ENCODE data around the gene ACTN1.

The ACTN1 gene

DNA sequence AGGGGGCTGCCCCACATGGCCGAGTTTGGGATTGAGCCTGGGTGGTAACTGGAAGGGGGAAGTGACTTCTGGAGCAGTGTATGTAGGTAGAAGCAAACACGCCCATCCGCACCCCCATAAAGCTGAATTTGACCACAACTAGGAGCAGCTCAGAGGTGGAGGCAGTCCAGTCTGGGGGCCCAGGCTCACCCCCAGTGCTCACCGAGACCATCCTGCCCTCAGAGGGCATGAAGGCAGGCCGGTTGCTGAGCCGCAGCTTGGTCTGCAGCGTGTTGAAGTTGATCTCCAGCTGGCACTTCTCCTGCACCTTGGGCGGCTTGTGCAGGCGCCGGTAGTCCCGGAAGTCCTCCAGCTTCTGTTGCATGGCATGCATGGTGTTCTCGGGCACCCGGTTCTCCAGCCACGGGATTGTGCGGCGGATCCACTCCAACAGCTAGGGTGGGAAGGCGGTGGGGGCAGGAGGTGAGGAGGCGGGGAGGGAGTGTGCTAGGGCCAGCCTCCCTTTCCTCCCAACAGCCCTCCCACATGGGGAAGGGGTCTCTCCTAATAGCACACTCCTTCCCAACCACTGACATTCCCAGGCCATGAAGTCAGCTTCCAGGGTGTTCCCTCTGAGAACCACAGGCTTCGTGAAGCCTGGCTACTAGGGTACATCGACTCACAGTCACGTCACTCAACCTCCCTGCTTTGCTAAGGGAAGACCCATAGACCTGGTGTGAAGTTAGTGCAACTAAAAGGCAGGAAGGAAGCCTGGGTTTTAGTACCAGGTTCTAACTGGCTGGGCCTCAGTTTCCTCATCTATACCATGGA, 87.0 kb downstream of the ACTN1 start:
- FAIRE-seq (no peak), DNase-seq (ENCODE audit: insufficient read length, low spot score) (no peak)
- no peak for TF ChIP-seq POLR2A (IDR thresholded peaks at IDR 0.05; ENCODE audit: low read depth, low read length)
- no peak for TF ChIP-seq POU2F2 (IDR thresholded peaks at IDR 0.05; ENCODE audit: low read depth, low read length)
- TF ChIP-seq PAX5 (IDR thresholded peaks at IDR 0.05; ENCODE audit: insufficient read depth, low read length, severe bottlenecking) = no peak
- no peak for TF ChIP-seq SPI1 (IDR thresholded peaks at IDR 0.05; ENCODE audit: low read depth, low read length)
- TF ChIP-seq TAF1 (IDR thresholded peaks at IDR 0.05; ENCODE audit: low read depth, low read length) = no peak
- TF ChIP-seq POLR2AphosphoS5 (IDR thresholded peaks at IDR 0.05; ENCODE audit: low read depth, low read length) = no peak

DNA sequence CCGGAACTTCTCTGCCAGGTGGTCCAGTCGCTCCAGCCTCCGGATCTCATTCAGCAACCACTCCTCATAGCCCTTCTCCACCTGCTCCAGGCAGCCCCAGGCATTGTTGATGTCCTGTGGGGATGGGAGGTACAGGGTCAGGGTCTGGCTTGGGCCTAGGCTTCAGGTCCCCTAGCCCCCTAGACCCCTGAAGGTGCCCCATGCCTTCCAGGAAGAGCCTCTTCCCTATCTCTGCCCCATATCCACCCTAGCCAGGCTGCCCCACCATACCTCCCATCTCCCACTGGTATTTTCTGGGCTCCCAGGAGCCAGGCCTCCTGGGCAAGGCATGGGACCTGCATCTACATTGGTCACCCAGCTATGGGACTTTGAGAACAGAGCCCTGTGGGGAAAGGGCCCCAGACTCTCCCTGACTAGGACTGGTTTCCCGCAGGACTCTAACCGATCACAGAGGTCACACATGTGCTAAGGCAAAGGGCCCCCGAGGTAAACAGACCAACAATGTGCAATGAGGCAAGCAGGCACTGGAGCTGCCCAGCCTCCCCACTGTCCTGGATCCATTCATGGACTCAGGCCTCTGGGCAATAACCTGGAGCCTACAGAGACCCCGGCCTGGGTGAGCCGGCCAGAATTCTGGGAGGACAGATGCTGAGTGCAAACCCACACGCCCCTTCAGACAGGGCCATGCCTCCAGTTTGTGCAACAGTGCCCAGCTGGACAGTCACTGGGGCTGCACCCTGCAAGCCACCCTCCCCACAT, 88.8 kb downstream of the ACTN1 start:
- no peak for DNase-seq (ENCODE audit: insufficient read length, low spot score)
- FAIRE-seq = no peak
- TF ChIP-seq SPI1 (IDR thresholded peaks at IDR 0.05; ENCODE audit: low read depth, low read length) (no peak), POLR2A (IDR thresholded peaks at IDR 0.05; ENCODE audit: low read depth, low read length) (no peak), POU2F2 (IDR thresholded peaks at IDR 0.05; ENCODE audit: low read depth, low read length) (no peak), PAX5 (IDR thresholded peaks at IDR 0.05; ENCODE audit: insufficient read depth, low read length, severe bottlenecking) (no peak), POLR2AphosphoS5 (IDR thresholded peaks at IDR 0.05; ENCODE audit: low read depth, low read length) (no peak), TAF1 (IDR thresholded peaks at IDR 0.05; ENCODE audit: low read depth, low read length) (no peak)

DNA sequence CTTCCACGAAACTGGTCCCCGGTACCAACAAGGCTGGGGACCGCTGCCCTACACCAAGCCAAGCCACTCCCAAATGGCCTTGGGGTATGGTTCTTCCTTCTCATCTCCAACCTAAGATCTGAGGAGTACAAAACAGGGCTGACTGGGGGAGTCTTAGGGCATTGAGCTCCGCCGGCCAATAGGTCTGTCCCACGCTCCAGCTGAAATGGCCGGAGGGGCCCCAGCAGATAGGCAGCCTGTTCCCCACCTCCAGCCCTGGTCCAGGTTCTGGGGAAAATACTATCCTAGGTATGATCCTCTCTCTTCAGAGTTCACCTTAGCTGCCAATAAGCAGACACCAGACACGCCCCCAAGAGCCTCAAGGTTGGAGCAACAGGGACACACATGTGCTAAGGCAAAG, 90.2 kb downstream of the ACTN1 start:
- no peak for DNase-seq (ENCODE audit: insufficient read length, low spot score)
- no peak for FAIRE-seq
- TF ChIP-seq PAX5 (IDR thresholded peaks at IDR 0.05; ENCODE audit: insufficient read depth, low read length, severe bottlenecking) = no peak
- no peak for TF ChIP-seq TAF1 (IDR thresholded peaks at IDR 0.05; ENCODE audit: low read depth, low read length)
- no peak for TF ChIP-seq POU2F2 (IDR thresholded peaks at IDR 0.05; ENCODE audit: low read depth, low read length)
- no peak for TF ChIP-seq SPI1 (IDR thresholded peaks at IDR 0.05; ENCODE audit: low read depth, low read length)
- TF ChIP-seq POLR2AphosphoS5 (IDR thresholded peaks at IDR 0.05; ENCODE audit: low read depth, low read length) = no peak
- no peak for TF ChIP-seq POLR2A (IDR thresholded peaks at IDR 0.05; ENCODE audit: low read depth, low read length)

DNA sequence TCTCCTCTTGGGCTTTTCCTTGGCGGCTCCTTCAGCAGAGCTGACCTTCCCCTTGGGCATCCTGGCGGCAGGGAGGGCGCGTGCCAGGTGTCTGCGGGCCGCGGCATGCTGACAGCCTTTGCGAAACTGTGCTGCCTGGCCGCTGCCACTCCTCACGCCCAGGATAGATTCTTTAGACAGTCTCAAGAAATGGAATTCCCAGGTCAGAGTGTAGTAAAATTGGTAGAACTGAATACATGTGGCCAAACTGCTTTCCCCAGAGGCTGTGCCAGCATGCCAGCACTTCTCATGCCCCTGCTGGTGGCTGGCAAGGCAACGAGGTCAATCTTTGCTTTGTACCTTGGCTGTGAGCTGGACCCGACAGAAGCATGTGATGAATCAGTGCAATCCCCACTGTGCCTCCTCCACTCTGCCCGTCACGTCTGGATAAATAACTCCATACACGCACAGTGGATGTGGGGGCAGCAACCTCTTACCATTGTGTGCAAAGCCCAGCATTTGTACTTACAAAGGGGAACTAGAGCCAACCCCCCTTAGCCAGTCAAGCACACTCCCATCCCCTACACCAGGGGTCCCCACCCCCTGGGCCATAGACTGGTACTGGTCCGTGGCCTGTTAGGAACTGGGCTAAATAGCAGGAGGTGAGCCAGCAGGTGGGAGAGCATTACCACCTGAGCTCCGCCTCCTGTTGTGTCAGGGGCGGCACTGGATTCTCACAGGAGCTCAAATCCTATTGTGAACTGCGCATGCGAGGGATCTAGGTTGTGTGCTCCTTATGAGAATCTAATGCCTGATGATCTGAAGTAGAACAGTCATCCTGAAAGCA, 90.9 kb downstream of the ACTN1 start:
- DNase-seq (ENCODE audit: insufficient read length, low spot score) = no peak
- no peak for FAIRE-seq
- TF ChIP-seq PAX5 (IDR thresholded peaks at IDR 0.05; ENCODE audit: insufficient read depth, low read length, severe bottlenecking) (no peak), POLR2A (IDR thresholded peaks at IDR 0.05; ENCODE audit: low read depth, low read length) (no peak), POLR2AphosphoS5 (IDR thresholded peaks at IDR 0.05; ENCODE audit: low read depth, low read length) (no peak), SPI1 (IDR thresholded peaks at IDR 0.05; ENCODE audit: low read depth, low read length) (no peak), TAF1 (IDR thresholded peaks at IDR 0.05; ENCODE audit: low read depth, low read length) (no peak), POU2F2 (IDR thresholded peaks at IDR 0.05; ENCODE audit: low read depth, low read length) (no peak)

DNA sequence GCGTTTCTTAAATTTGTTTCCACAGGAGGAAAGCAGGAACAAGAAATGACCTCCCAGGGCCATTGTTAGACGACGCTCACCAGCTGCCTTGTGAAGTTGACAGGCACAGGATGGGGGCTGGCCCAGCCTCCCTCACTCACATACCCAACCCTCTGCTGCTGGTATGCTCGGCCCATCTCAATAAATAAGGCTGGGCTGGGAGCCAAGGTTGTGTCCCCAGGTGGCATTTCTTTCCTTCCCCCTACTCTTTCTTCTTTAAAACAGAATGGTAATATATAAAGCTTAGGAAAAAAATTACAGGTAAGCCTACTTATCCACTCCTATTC, 93.0 kb downstream of the ACTN1 start:
- DNase-seq (ENCODE audit: insufficient read length, low spot score) (no peak), FAIRE-seq (no peak)
- no peak for TF ChIP-seq SPI1 (IDR thresholded peaks at IDR 0.05; ENCODE audit: low read depth, low read length)
- TF ChIP-seq POLR2A (IDR thresholded peaks at IDR 0.05; ENCODE audit: low read depth, low read length) = no peak
- no peak for TF ChIP-seq TAF1 (IDR thresholded peaks at IDR 0.05; ENCODE audit: low read depth, low read length)
- no peak for TF ChIP-seq PAX5 (IDR thresholded peaks at IDR 0.05; ENCODE audit: insufficient read depth, low read length, severe bottlenecking)
- TF ChIP-seq POU2F2 (IDR thresholded peaks at IDR 0.05; ENCODE audit: low read depth, low read length) = no peak
- no peak for TF ChIP-seq POLR2AphosphoS5 (IDR thresholded peaks at IDR 0.05; ENCODE audit: low read depth, low read length)

DNA sequence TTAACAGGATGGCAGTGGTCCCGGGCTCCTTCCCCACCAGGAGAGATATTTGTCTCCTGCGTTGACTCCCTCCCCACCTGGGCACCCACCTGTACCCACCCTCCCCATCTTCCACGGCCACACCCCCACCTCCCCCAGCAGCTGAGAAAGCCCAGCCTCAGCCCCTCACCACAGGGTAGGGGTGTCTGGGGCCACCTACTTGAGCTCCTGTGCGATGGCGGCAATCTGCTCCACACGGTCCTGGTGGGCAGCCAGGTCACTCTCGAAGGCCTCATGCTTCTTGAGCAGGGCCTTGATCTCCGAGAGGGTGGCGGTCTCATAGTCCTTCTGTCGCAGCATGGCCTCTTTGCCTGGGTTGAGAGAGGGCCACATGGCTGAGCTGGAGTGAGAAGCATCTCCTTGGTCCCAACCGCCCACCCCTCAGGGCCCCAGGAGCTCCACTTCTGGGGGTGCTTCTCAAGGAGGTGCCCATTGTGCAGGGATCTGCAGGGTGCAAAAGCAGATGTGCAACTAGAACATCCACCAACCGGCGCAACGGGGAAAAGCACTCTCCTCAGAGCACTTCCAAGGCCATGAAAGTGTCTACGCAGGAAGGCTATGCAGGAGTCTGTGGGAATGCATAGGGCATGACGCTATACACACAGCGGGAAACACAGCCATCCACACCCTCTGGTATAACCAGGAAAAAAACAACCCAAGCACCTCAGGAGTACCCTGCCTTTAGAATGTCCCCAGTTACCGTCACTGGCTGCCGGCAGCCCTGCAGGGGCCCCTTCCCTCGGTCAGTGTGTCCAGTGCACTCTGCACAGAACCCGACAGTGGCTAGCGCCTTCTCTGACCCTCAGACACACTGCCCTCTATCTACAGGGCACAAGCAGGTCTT, 93.6 kb downstream of the ACTN1 start:
- TF ChIP-seq POU2F2 (IDR thresholded peaks at IDR 0.05; ENCODE audit: low read depth, low read length) (no peak), POLR2AphosphoS5 (IDR thresholded peaks at IDR 0.05; ENCODE audit: low read depth, low read length) (no peak), POLR2A (IDR thresholded peaks at IDR 0.05; ENCODE audit: low read depth, low read length) (no peak), SPI1 (IDR thresholded peaks at IDR 0.05; ENCODE audit: low read depth, low read length) (no peak), PAX5 (IDR thresholded peaks at IDR 0.05; ENCODE audit: insufficient read depth, low read length, severe bottlenecking) (no peak), TAF1 (IDR thresholded peaks at IDR 0.05; ENCODE audit: low read depth, low read length) (no peak)
- FAIRE-seq (no peak), DNase-seq (ENCODE audit: insufficient read length, low spot score) (no peak)

DNA sequence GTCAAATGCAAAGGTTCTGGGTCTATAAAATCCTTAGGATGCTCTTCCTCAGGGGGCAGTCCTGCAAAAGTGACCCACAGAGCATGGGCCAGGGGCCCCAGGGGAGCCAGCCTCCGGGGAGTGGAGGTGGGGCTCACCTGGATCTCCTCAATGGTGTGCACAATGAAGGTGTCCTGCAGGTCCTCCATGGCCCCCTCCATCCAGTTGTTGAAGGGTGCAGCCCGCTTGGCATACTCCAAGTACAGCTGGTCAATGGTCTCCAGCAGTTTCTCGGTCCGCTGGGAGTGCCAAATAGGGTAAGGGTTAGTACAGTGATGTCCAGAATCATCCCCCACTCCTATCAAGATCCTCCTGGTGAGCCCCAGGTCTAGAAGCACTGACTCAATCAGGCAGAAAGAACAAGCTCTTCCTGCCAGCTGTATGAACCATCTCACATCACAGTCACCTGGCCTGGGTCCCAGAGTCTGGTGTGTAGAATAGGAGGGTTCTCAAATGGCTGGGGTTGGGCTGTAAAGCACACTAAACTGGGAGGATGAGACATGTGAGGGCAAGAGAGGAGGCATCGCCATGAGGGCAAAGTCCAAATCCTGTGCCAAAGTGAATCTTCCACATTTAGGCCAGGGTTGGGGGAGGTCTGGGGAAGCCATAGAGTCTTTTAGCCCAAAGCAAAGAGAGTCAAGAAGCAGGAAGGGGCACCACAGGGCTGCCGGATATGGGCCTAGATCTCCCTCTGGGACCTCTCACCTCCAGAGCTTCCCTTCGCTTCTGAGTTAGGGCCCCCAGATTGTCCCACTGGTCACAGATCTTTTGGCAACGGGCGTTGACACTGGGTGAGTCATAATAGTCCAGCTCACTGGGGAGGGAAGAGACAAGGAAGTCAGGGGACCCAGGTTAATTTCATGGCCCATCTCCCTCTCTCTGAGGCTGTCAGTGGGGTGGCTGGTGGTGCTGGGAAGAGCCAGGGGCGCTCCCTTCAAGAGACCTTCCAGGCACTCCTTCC, 94.8 kb downstream of the ACTN1 start:
- FAIRE-seq = no peak
- no peak for DNase-seq (ENCODE audit: insufficient read length, low spot score)
- TF ChIP-seq TAF1 (IDR thresholded peaks at IDR 0.05; ENCODE audit: low read depth, low read length) = no peak
- TF ChIP-seq POLR2AphosphoS5 (IDR thresholded peaks at IDR 0.05; ENCODE audit: low read depth, low read length) = no peak
- TF ChIP-seq POLR2A (IDR thresholded peaks at IDR 0.05; ENCODE audit: low read depth, low read length) = no peak
- no peak for TF ChIP-seq PAX5 (IDR thresholded peaks at IDR 0.05; ENCODE audit: insufficient read depth, low read length, severe bottlenecking)
- no peak for TF ChIP-seq POU2F2 (IDR thresholded peaks at IDR 0.05; ENCODE audit: low read depth, low read length)
- no peak for TF ChIP-seq SPI1 (IDR thresholded peaks at IDR 0.05; ENCODE audit: low read depth, low read length)
